Uterus (tissue), 4 donors: ENCODE data around the gene SLC16A3. TPM values are rescaled to one million over a fixed set of nuclear protein-coding genes. Genes with fewer than 3 reads are reported as not detected.

Experiments
- DNase-seq, 2 donors: peaks; one replicate each; pipeline ENCODE4 v3.0.0-alpha.2; 2019 to 2020
- H3K27ac ChIP-seq, 2 donors: fragments of 200-600 bp; sonication (generic); 1 replicate in 1 of 2; 2 replicates in 1 of 2; pipeline ENCODE4 v1.5.1; 2016 to 2018
- H3K27me3 ChIP-seq, 2 donors: fragments of 200-600 bp; sonication (generic); one replicate each; pipeline ENCODE4 v1.5.1; 2018 to 2019; ENCODE audit warnings: control low read depth in 1 of 2
- H3K36me3 ChIP-seq, 2 donors: fragments of 200-600 bp; sonication (generic); one replicate each; pipeline ENCODE4 v1.5.1; 2019; ENCODE audit warnings: control low read depth in 1 of 2
- H3K4me1 ChIP-seq, 2 donors: fragments of 200-600 bp; sonication (generic); one replicate each; pipeline ENCODE4 v1.5.1; 2018 to 2019; ENCODE audit warnings: control low read depth in 1 of 2
- H3K4me3 ChIP-seq, 2 donors: fragments of 200-600 bp; sonication (generic); 1 replicate in 1 of 2; 2 replicates in 1 of 2; pipeline ENCODE4 v1.5.1; 2018 to 2019; ENCODE audit warnings: mild to moderate bottlenecking in 1 of 2
- H3K9me3 ChIP-seq, 2 donors: fragments of 200-600 bp; sonication (generic); one replicate each; pipeline ENCODE4 v1.5.1; 2019; ENCODE audit warnings: control low read depth in 1 of 2
- CTCF ChIP-seq, 4 experiments: fragments of 200-600 bp in 2 of 4; fragments of 450-650 bp in 2 of 4; sonication (generic) in 2 of 4; IDR thresholded peaks; one replicate each; pipeline ENCODE4 v1.5.1; 2016 to 2019; ENCODE audit warnings: antibody characterized with exemption in 4 of 4, mild to moderate bottlenecking in 2 of 4, moderate library complexity in 1 of 4
- POLR2A ChIP-seq, 2 donors: fragments of 450-650 bp; IDR thresholded peaks; one replicate each; pipeline ENCODE4 v1.6.1; 2016; ENCODE audit warnings: antibody characterized with exemption in 2 of 2, mild to moderate bottlenecking in 1 of 2, moderate library complexity in 1 of 2
- intact Hi-C: fragments of 100-400 bp; cut with DNase I; formaldehyde crosslinking; loops from one replicate; pipeline ENCODE4 v1.15.1; 2023; ENCODE audit warnings: low total_unique reads
- total RNA-seq, 4 donors: library from RNA; depleted of rRNA in 3 of 4; stranded (reverse); fragments of >200 nt in 3 of 4; gene quantifications; one replicate each; pipeline versions ENCODE4 v1.1.0 to v1.2.4, GENCODE V29; 2014 to 2023
- donor health status: DM: yes; HTN: yes; CAD: no.

Gene SLC16A3
- total RNA-seq, 4 donors from 2014 or later, result 1.5 to 28.6 (median 12.2) TPM

DNA sequence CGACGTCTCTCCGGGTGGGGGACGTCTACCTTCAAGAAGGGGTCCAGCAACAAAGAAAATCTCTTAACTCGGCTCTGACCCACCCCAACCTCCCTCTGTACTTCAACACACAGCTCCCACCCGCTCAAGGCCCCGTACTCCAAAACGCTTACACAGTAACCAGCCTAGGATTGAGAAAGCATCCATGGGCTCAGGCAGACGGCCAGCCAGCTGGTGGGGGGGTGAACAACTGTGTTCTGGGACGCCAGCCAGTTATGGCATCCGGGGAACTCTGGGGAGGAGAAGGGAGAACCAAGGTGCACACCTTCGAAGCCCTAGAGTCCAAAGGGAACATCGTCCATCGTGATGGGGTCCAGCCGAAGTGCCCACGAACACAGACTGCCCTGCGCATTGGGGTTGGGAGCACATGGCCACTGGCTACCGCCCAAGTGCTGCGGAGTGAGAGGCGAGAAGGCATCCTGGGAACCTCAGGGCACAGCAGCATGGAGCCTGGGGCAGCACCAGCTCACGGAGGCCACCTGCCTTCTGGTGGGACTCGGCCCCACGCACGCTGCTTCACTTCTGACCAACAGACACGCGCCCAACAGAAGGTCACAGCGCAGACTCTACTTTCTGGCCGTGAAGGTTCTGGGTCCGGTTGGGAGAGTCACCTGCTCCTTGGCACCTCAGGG, 14.3 kb downstream of the SLC16A3 start:
- TF ChIP-seq POLR2A (IDR thresholded peaks at IDR 0.05) (no peak), CTCF (IDR thresholded peaks at IDR 0.05) (no peak)
- H3K4me3 ChIP-seq, result no peak overlapping the region
- intact Hi-C loops, result no loop called here
- no peaks in the 10 kb centered on the region for H3K27me3 ChIP-seq
- H3K4me1 ChIP-seq, result peaks cover 15 to 75% of the 10 kb centered on the region in 2 donors
- DNase-seq, result peak; percentile 91 to 92
- no peaks in the 10 kb centered on the region for H3K36me3 ChIP-seq
- H3K27ac ChIP-seq, result peak overlapping the region; percentile 86
- no peaks in the 10 kb centered on the region for H3K9me3 ChIP-seq

GRCh38 chr17:82243648-82244412, 15.0 kb downstream of the SLC16A3 start:
- TF ChIP-seq POLR2A (IDR thresholded peaks at IDR 0.05), result no peak
- TF ChIP-seq CTCF (IDR thresholded peaks at IDR 0.05), result no peak
- Histone ChIP-seq H3K27ac (peak overlapping the region; percentile 73 to 86), H3K9me3 (no peaks in the 10 kb centered on the region), H3K27me3 (no peaks in the 10 kb centered on the region), H3K4me3 (no peak overlapping the region), H3K4me1 (peaks cover 13 to 68% of the 10 kb centered on the region in 2 donors), H3K36me3 (no peaks in the 10 kb centered on the region)
- DNase-seq, result no peak
- intact Hi-C loops, result no loop called here

GRCh38 chr17:82244413-82245133, 15.7 kb downstream of the SLC16A3 start:
- Histone ChIP-seq H3K4me1 (peaks cover 13 to 61% of the 10 kb centered on the region in 2 donors), H3K4me3 (no peak overlapping the region), H3K27ac (peak overlapping the region; percentile 72 to 73), H3K9me3 (no peaks in the 10 kb centered on the region), H3K36me3 (no peaks in the 10 kb centered on the region), H3K27me3 (no peaks in the 10 kb centered on the region)
- peak; percentile 69 to 71 for DNase-seq
- intact Hi-C loops, result no loop called here
- TF ChIP-seq POLR2A (IDR thresholded peaks at IDR 0.05) (no peak), CTCF (IDR thresholded peaks at IDR 0.05) (peak; percentile 59 to 80 (median 64))

DNA sequence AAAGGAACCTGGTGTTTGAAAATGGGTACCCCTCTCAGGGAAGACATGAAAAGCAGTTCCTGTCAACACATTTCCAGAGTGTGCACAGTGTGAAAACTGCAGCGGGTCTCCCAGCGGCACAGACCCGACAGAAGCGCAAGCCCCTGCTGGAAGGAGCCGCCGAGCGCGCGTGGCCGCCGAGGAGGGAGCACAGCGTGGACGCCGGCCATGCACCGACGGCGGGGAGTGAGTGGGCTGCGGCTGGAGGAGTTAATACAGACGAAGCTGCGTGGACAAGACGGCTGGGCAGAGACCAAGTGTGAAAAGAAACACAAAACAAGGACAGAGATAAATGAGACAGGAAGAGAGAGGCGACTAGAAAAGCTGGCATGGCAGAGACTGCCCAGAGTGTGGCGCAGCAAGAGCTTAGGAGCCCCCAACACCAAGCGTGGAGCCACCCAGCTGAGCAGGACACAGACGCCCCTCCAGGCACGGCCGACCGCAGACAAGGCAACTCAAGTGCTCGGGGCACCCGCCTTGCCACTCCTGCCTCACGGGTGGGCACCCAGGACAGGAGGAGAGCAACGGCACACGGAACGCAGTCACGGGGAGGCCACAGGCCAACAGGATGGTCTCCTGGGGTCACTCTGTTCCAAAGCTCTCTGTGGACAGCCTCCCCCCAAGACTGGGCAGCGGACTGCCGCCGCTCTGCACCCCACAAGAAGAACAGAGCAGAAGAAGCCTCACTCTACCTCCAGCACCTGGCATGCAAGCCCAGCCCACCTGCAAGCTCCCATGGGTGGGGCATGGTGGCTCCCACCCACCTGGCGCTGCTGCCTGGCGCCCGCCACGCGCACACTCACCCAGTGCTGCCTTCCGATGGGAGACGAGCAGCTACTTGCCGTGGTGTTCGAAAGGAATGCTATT, 16.5 kb downstream of the SLC16A3 start:
- DNase-seq, result no peak

More for the DNA sequence above, 16.5 kb downstream of the SLC16A3 start:
- H3K36me3 ChIP-seq, result no peaks in the 10 kb centered on the region
- no peaks in the 10 kb centered on the region for H3K27me3 ChIP-seq
- peaks cover 13 to 55% of the 10 kb centered on the region in 2 donors for H3K4me1 ChIP-seq
- TF ChIP-seq CTCF (IDR thresholded peaks at IDR 0.05) (no peak), POLR2A (IDR thresholded peaks at IDR 0.05) (no peak)
- H3K27ac ChIP-seq, result peak overlapping the region; percentile 72 to 73
- intact Hi-C loops, result no loop called here
- no peak overlapping the region for H3K4me3 ChIP-seq
- H3K9me3 ChIP-seq, result no peaks in the 10 kb centered on the region
